K562 (cell line): ENCODE results near the gene SIGMAR1. TPM values are rescaled to one million over a fixed set of nuclear protein-coding genes. Genes with fewer than 3 reads are reported as not detected.

Source experiments
- ARID4B ChIP-seq: sonication (generic); formaldehyde crosslinking; IDR thresholded peaks from 2 replicates; pipeline ENCODE4 v1.8.0; 2022; ENCODE audit warnings: mild to moderate bottlenecking, missing genetic modification reagents
- GABPB2 ChIP-seq: fragments of 250-450 bp; sonication (Bioruptor Pico); conservative IDR thresholded peaks from 2 replicates; pipeline ENCODE4 v1.5.1; 2021; ENCODE audit warnings: mild to moderate bottlenecking
- MBD2 ChIP-seq: sonication (generic); IDR thresholded peaks from 2 replicates; pipeline ENCODE4 v1.6.1; 2016; ENCODE audit warnings: low read depth, borderline replicate concordance
- NCOA6 ChIP-seq: fragments of 450-650 bp; IDR thresholded peaks from 2 replicates; pipeline ENCODE4 v1.6.1; 2017; ENCODE audit warnings: mild to moderate bottlenecking
- RB1 ChIP-seq: fragments of 450-650 bp; IDR thresholded peaks from 2 replicates; pipeline ENCODE4 v1.6.1; 2017; ENCODE audit warnings: low read depth, mild to moderate bottlenecking
- TCF7L2 ChIP-seq: fragments of 150-350 bp; IDR thresholded peaks from 2 replicates; pipeline ENCODE4 v1.6.1; 2016; ENCODE audit warnings: low read depth, mild to moderate bottlenecking, low read length, moderate library complexity
- polyA plus RNA-seq, 8 experiments: library from polyadenylated mRNA; depleted of rRNA in 4 of 8; stranded (reverse) in 5 of 8; unstranded in 3 of 8; fragments of >200 nt; fragmentation: Nextera tagmentation in 2 of 8; fragmentation: Illumina TruSeq in 1 of 8; extraction: Ambion mirVana in 2 of 8; extraction: Trizol in 1 of 8; gene quantifications; 2 replicates each; pipeline versions ENCODE4 v1.2.1 to v1.2.3, GENCODE V29; 2011 to 2014; ENCODE audit warnings: inconsistent platforms in 1 of 8, missing spikeins in 1 of 8
- total RNA-seq, 7 experiments: library from RNA; depleted of rRNA in 6 of 7; stranded (reverse); fragments of >200 nt in 6 of 7; fragmentation: Illumina TruSeq in 2 of 7; extraction: Trizol in 2 of 7; gene quantifications; 2 replicates each; pipeline versions ENCODE4 v1.2.1 to v1.2.3, GENCODE V29; 2011 to 2021; ENCODE audit warnings: low replicate concordance in 1 of 7

The SIGMAR1 gene
- total and polyA plus RNA-seq, 9 of the 15 experiments (the other 6 are each of a cell fraction or from before 2014, with no cell fraction given), result 6.9 to 80.0 (median 35.2) TPM

DNA sequence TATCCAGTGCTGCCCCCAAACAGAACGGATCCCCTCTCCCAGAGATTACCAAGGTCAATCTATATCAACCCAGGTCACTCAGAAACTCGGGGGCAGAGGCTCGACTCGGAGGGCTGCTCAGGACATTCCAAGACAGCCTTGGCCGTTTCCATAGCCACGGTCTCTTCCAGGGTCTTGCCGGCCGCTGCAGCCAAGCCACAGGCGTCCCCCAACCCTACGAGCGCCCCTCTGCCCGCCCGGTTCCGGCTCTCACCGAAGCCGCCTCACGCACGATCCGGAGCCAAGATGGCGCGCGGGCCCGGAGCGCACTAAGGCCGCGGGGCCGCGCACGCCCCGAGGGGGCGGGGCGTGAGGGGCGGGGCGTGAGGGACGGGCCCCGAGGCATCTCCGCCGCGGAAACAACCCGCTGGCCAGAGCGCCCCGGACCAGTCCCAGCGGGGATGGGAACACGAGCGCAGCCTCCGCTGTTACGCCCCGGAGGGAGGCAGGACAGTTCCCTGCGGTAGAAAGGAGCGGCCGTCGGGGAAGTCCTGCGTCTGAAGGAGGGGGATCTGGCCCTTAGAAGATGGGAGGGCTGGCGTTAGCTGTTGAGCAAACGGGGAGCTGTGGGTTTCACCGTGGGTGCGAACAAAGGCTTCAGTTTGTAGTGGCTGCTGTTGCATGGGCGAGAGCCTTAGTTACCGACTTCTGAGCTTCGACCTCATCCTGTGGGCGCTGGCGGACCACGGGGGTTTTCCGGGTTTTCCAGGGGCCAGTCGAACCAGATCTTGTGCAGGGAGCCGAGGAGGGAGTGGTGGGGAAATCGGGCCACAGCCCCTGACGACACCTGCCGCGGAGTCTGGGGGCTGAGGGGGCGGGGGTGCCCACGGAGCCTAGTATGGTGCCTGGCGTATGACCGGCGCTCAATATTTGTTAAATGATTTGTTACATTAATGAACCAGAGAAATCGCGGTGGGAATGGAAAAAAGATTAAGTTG is 25.5 kb downstream of the SIGMAR1 start, which contains the start of gene RPP25L (continued):
- TF ChIP-seq GABPB2 (CRISPR knock-in tag) (no peak), ARID4B (peak; percentile 60; the same call in 1 of the 2 replicates), NCOA6 (no peak), RB1 (peak; percentile 39; the same call in 1 of the 2 replicates), MBD2 (no peak), TCF7L2 (no peak)
